ENCODE measurements around the gene FASTKD2. TPM values are rescaled to one million over a fixed set of nuclear protein-coding genes. Genes with fewer than 3 reads are reported as not detected.

Gene FASTKD2
- total RNA-seq, 1 donor from 2014 or later: 22.7 TPM

DNA sequence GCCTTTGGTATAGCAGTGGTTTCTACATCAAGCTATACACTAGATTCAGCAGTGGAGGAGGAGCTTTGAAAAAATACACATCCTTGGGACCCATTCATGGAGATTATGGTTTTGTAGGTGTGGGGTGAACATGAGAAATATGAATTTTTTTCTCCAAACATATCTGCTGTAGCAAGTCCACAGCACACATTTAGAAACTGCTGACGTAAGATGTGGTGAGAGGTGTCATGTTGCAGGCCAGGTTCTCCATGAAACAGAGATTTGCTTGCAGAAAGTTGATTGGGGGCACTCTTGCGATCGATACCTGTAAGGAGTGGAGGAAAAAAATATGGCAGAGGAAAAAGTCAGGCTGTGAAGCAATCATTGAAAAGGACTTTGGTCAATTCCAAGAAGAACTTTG lies 67.9 kb downstream of the FASTKD2 start:
- no peak for DNase-seq (ENCODE audit: extremely low read depth, low read depth, low spot score)

DNA sequence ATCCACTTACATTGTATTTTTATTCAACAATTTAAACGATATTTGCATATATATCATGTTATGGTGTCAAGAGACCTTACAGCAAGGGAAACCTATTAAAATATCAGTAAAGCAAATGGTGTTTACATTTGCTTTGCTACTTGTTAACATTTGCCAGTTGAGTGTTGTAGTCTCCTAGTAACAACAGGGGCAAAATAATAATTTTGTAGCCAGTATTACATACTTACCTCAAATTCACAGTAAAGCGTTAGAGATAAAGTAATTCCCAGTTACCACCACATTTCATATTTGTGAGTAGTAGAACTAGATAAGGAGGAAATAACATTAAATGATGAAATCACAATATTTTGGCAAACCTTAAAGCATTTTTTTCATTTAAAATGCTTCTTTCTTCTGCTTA lies 71.3 kb downstream of the FASTKD2 start:
- no peak for DNase-seq (ENCODE audit: extremely low read depth, low read depth, low spot score)

DNA sequence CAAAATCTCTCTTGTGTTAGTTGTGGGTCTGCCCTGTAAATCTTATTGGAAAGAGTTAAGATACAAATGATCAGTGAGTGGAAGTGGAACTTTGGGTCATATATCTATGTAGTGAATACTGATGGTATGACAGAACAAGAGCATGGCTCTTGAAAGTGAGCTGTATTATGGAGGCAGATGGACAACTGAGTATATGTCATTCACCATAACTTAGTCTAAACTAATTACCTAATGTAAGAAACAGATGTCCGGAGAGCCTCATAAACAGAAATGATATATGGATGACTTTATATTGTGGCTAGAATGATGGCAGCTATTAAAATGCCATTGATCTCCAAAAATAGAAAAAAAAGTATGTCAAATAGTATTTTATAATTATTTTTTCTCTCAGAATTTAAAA lies 72.4 kb downstream of the FASTKD2 start:
- no peak for DNase-seq (ENCODE audit: extremely low read depth, low read depth, low spot score)

DNA sequence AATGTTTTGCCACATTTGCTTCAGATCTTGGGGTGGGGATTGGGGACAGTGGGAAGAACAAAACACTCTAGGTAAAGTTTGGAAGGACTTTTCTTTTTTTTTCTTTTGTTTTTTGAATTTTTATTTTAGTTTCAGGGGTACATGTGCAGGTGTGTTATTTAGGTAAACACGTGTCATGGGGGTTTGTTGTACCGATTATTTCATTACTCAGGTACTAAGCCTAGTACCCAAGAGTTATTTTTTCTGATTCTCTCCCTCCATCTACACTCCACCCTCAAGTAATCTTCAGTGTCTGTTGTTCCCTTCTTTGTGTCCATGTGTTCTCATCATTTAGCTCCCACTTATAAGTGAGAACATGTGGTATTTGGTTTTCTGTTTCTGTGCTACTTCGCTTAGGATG lies 73.3 kb downstream of the FASTKD2 start:
- no peak for DNase-seq (ENCODE audit: extremely low read depth, low read depth, low spot score)

DNA sequence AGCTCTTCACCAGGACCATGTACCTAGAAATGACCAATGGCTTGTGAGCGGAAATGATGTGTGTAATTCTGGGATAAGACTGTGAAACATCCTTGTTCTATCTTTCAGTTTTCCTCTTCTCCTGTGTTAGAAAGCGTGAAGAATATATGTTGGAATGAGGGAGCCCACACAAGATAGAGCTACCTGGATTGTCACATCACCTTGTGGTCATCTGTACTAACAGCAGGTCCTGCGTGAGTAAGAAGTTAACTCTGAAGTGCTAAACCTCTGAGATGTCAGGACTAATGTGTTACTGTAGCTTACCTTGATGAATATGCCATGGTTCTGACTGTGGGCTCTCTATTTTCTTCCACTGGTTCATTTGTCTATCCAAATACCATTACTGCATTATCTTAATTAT lies 75.6 kb downstream of the FASTKD2 start:
- no peak for DNase-seq (ENCODE audit: extremely low read depth, low read depth, low spot score)

Other genes with a start within 250 kb of the FASTKD2 start
- gene FAM237A, start 123.1 kb upstream of the FASTKD2 start, total RNA-seq: not detected in 2 replicates
- not detected in 2 replicates for gene DYTN, start 47.2 kb upstream of the FASTKD2 start, total RNA-seq
- 0.12 and 0.29 TPM in 2 replicates for gene MDH1B, start 278 bp upstream of the FASTKD2 start, total RNA-seq
- 0.48 TPM in 1 of 2 replicates, not detected in the other for gene CPO, start 173.9 kb downstream of the FASTKD2 start, total RNA-seq

Data from glomerular endothelial cell (primary cell).